HG03460 (cell line): Measurements from ENCODE around the gene GLRX5.
"Not testable (repeated sequence)": the region's sequence is repeated elsewhere in the genome, so short reads cannot be mapped to it uniquely, and the experiment has no call there.

Experiments used
- ATAC-seq: cut with Tn5 transposase; IDR thresholded peaks from one replicate; pipeline ENCODE4 v1.9.1; 2021; ENCODE audit not compliant: unreplicated experiment

The GLRX5 gene

GRCh38 chr14:95549656-95550585 lies 15.1 kb downstream of the GLRX5 start:
- no peak for ATAC-seq

GRCh38 chr14:95551435-95551834 lies 16.6 kb downstream of the GLRX5 start:
- ATAC-seq: no peak

- no peak for ATAC-seq
Observed at GRCh38 chr14:95553141-95553540, 18.3 kb downstream of the GLRX5 start.

GRCh38 chr14:95555053-95555452 lies 20.2 kb downstream of the GLRX5 start:
- no peak for ATAC-seq

- no peak for ATAC-seq
Observed at GRCh38 chr14:95557291-95557690, 22.4 kb downstream of the GLRX5 start.

- no peak for ATAC-seq
Observed at GRCh38 chr14:95557832-95558231, 23.0 kb downstream of the GLRX5 start.

- ATAC-seq: no peak
Observed at GRCh38 chr14:95559203-95559602, 24.4 kb downstream of the GLRX5 start.

- peak; percentile 87 for ATAC-seq
Observed at GRCh38 chr14:95561001-95561412, 26.2 kb downstream of the GLRX5 start.

- no peak for ATAC-seq
Observed at GRCh38 chr14:95562892-95563685, 28.2 kb downstream of the GLRX5 start.

- no peak for ATAC-seq
Observed at GRCh38 chr14:95564060-95564459, 29.2 kb downstream of the GLRX5 start.

GRCh38 chr14:95569440-95569839 lies 34.6 kb downstream of the GLRX5 start:
- no peak for ATAC-seq

GRCh38 chr14:95573313-95573712 lies 38.5 kb downstream of the GLRX5 start:
- ATAC-seq: no peak

GRCh38 chr14:95575840-95576473 lies 41.1 kb downstream of the GLRX5 start:
- no peak for ATAC-seq

- peak; percentile 95 for ATAC-seq
Observed at GRCh38 chr14:95577067-95577800, 42.4 kb downstream of the GLRX5 start.

- ATAC-seq: no peak
Observed at GRCh38 chr14:95577870-95578269, 43.0 kb downstream of the GLRX5 start.

GRCh38 chr14:95583836-95584617 lies 49.2 kb downstream of the GLRX5 start:
- ATAC-seq: not testable (repeated sequence)

- no peak for ATAC-seq
Observed at GRCh38 chr14:95585953-95586620, 51.2 kb downstream of the GLRX5 start.

- ATAC-seq: not testable (repeated sequence)
Observed at GRCh38 chr14:95591182-95591581, 56.3 kb downstream of the GLRX5 start.
